NCI-H748 treated with DMSO at 0.1 percent for 48 hours (cell line): Measurements from ENCODE around the gene CFAP97.
"Not testable (repeated sequence)": the region's sequence is repeated elsewhere in the genome, so short reads cannot be mapped to it uniquely, and the experiment has no call there.

Experiments
- DNase-seq: peaks from one replicate; lab custom pipeline; 2025; lab: John Stamatoyannopoulos, UW

Gene CFAP97

DNA sequence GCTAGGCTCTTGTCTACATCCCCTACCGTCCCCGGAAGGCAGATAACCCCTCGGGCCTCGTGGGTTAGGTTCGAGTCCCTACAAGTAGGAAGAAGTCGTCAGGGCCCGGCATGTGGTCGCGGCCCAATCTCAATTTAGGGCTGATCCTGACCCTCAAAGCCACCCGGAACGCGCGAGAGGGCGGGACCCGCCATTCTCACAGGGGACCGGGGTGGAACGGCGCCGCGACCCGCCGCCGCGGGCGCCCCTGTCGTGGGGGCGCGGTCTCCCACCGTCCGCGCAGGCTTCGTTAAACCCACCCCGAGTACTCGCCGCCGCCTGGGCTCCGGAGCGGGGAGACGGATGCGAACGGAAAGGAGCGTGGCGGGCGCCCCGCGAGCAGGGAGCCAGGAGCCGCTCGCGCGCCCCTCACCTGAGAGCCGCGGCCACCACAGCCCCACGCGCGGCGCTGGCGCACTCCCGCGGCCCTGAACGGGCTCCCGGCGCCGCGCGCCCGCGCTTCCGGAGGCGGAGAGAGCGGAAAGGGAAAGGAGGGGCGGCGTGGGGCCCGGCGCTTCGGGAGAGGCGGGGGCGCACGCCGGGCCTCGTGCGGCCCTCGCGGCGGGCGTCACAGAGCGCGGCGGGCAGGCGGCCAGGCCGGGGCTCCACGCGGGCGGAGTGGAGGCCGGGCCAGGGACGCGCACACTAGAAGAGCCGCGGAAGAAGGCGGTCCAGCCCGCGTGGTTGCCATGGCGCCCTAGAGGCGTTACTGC, at the start of gene CFAP97:
CFAP97 (minus strand) TSS at position 515 of the 752 bp plus-strand sequence. CDS start 12,804 bp downstream, outside the sequence.
- DNase-seq = peak; percentile 63

DNA sequence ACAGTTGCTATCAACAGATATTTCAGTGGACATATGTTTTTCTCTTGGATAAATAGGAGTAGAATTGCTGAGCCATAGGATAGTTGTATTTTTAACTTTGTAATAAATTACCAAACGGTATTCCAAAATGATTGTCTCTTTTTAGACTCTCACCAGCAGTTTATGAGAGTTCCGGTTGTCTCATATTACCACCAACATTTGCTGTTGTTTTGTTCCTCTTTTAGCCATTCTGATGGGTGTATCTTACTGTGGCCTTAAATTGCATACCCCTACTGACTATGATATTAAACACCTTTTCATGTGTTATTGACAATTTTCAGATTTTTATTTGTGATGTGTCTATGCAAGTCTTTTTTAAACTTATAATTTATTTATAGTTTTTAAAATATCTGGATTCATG, 45.3 kb upstream of the CFAP97 start:
- no peak for DNase-seq

- no peak for DNase-seq
Measured at GRCh38 chr4:185248393-185249039, 44.7 kb upstream of the CFAP97 start.

DNA sequence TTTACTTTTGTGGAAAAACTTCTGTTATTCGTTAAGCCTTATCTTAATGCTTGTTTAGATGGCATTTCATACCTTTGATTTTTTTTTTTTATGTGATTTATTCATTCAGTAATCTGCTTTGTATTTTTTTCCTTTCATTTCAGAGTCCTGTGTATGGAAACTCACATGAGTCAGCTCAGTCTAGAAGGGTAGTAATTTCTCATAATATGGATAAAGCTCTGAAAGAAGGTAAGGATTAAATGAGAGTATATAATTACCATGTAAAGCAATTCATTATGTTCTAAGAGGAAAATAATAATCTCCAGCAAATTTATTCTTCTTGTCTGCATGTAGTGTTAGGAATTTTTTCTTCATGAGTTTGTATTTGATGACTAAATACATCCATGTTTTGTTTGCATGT, 43.4 kb upstream of the CFAP97 start:
- DNase-seq = no peak

DNA sequence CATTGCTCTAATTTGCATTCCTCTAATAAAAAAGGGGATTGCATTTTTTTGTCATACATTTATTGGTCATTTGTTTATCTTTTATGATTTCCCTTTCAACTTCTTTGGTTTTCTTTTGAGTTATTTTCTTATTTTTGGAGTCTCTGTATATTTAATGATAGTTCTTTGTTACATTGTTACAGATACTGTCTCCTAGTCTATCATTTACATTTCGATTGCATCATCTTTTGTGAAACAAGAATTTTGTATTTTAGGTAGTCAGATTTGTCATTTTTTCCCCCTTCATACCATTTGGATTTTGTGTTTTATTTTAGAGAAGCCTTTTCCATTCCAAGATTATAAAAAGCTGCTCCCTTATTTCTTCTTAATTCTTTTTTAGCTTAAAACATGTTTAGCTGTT, 42.7 kb upstream of the CFAP97 start:
- DNase-seq = no peak

- no peak for DNase-seq
Measured at GRCh38 chr4:185244763-185245162, 41.0 kb upstream of the CFAP97 start.

DNA sequence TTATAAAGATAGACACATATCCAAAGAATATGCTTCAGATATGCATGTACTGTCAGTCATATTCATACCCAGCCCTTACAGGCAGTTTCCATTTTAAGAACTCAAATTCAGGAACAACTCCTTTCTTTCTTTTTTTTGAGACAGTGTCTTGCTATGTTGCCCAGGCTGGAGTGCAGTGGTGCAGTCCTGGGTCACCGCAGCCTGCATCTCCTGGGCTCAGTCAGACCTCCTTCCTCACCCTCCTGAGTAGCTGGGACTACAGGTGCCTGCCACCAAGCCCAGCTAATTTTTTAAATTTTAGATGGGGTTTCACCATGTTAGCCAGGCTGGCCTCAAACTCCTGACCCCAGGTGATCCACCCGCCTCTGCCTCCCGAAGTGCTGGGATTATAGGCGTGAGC, 40.1 kb upstream of the CFAP97 start:
- no peak for DNase-seq

GRCh38 chr4:185242749-185243533, 39.1 kb upstream of the CFAP97 start:
- DNase-seq = no peak

DNA sequence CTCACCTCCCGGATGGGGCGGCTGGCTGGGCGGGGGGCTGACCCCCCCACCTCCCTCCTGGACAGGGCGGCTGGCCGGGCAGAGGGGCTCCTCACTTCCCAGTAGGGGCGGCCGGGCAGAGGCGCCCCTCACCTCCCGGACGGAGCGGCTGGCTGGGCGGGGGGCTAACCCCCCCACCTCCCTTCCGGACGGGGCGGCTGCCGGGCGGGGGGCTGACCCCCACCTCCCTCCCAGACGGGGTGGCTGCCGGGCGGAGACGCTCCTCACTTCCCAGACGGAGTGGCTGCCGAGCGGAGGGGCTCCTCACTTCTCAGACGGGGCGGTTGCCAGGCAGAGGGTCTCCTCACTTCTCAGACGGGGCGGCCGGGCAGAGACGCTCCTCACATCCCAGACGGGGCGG, 36.7 kb upstream of the CFAP97 start:
- not testable (repeated sequence) for DNase-seq

DNA sequence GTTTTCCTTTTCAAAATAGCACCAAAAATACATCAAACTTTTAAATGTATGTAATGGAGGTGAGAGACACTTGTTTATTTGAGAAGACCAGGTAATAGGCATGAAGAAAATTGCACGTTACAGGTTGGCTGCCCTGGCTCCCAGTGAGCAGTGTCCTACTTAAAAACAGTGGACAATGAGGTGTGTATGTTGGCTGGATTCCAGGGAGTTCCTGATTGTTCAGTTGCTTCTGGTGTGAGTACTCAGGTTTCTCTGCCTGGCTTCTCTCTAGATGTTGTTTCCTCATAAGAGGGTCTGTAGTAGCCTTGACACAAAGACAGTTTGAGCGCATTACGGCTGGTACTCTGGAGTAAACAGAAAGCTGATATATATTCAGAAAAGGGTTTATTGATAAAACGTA, 35.0 kb upstream of the CFAP97 start:
- DNase-seq = no peak

DNA sequence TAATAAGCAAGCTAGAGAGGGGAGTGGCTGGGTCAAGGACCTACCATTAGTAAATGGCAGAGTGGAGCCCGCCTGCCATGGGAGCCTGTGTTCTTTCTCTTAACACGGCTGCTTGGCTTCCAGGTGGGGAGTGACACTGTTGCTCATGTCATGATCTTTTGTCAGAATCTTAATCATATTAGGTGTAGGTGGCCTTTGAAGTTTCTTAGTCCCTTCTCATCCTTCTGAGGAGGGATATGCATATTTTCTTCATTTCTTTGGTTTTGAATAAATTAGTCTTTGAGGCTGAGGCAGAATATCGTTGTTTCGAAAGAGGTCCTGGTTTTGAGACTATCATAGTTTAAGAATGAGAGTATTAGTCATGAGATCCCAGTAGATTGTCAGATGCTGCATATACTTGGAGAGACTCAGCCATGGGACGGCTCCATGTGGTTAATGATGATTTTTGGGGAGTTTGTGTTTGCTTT, 34.4 kb upstream of the CFAP97 start:
- no peak for DNase-seq

- no peak for DNase-seq
Measured at GRCh38 chr4:185237175-185237574, 33.4 kb upstream of the CFAP97 start.

GRCh38 chr4:185235843-185236503, 32.2 kb upstream of the CFAP97 start:
- no peak for DNase-seq

DNA sequence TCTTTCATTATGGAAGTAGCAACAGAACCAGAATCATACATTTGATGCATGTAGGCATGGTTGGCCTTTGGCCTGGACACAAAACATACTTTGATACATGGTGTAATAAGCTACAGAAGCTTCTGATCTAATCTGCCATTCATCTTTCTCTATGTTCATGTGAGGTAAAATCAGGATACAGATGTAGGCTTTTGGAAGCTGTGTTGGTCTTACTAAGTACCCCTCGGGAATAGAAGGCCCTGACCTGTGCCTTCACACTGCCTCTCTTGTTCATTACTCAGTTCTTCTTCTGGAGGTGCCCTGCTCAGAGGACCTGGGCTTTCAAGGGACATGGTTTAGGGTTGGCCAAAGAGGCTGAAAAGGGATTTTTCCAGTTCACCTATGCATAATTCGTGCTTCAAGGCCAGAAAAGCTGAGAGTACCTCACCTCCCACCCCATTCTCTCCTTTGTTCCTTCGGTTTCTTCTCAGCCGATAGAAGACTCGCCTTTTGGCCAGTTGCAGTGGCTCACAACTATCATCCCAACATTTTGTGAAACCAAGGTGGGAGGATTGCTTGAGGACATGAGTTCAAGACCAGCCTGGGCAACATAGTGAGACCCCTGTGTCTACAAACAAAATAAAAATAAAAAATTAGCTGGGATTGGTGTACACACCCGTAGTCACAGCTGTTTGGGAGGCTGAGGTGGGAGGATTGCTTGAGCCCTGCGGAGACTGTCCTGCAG, 31.5 kb upstream of the CFAP97 start:
- no peak for DNase-seq

- DNase-seq = no peak
Measured at GRCh38 chr4:185232370-185232769, 28.6 kb upstream of the CFAP97 start.

DNA sequence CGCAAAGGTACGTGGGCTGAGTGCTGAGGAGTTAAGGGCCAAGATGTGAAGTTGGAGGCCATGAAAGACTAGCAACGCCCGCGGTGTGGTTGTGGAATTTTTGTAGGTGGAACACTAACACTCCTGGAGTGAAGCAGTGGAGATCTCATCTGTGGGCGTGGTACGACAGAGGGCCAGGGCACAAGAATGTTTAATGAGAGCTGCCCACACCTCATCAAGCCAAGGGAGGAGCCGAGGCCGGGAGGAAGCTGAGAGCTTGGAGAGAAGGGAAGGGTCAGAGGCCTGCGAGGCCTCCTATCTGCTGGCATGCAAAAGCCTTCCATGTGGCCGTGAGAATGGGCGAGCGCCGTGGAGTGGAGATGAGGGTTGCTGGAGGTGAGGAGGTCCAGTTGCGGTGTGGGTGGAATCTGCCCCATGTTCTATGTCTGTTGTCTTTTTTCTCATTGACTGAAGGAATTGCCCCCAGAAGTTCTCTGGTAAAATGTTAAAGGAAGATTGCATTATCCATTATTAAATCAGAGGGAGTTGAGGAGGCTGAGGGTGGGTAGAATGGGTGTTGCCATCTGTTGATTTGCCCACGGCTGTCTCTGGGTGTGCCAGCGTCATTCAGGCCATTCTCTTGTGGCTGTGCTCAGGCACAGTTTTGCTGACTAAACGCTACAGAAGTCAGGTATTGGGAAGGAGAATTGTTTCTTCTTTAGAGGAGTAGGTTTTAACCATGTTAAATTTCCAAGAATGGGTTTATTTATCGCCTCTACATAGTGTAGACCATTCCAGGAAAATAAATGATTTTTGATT, 25.4 kb upstream of the CFAP97 start:
- DNase-seq = no peak

- DNase-seq = no peak
Measured at GRCh38 chr4:185227713-185228278, 24.0 kb upstream of the CFAP97 start.

GRCh38 chr4:185227131-185227551, 23.3 kb upstream of the CFAP97 start:
- DNase-seq = no peak

DNA sequence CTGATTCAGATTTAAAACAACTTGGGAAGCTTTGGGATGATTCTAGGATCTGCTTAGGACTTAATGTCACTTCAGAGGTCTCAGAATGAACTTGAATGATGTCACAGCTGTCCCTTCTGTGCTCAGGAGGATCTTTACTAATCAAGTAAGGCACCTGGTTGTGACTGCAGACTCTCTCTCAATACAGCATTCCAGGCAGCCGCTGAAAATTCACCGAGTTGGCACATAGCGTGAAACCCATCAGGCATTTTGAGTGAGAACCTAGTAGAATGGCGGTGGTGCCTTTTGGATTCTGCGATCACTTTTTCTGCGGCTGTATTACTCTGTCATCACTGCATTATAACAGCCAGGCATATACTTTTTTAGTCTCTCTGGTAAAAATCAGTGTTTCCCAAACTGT, 22.1 kb upstream of the CFAP97 start:
- DNase-seq = no peak

GRCh38 chr4:185224597-185224996, 20.8 kb upstream of the CFAP97 start:
- no peak for DNase-seq
